PC-3 (cell line): Measurements from ENCODE around the gene NT5C1B. TPM values are rescaled to one million over a fixed set of nuclear protein-coding genes. Genes with fewer than 3 reads are reported as not detected.

Source experiments
- ATAC-seq: fragments of 200-7000 bp; cut with Tn5 transposase; 2 replicates; pipeline ENCODE4 v1.9.1; 2020; ENCODE audit warnings: mild to moderate bottlenecking, moderate library complexity
- BruUV-seq: library from RNA; stranded (reverse); fragments of 400-500 nt; replicated peaks from 2 replicates; lab custom pipeline; 2021; lab: Mats Ljungman, UMichigan
- CTCF ChIA-PET: fragments of 300-600 bp; sonication (Branson Sonifier 250); formaldehyde crosslinking; loops from one replicate; lab custom pipeline; 2022; ENCODE audit warnings: antibody characterized with exemption; lab: Charles Lee
- POLR2A ChIA-PET: fragments of 300-600 bp; sonication (Branson Sonifier 250); formaldehyde crosslinking; loops from one replicate; lab custom pipeline; 2022; ENCODE audit warnings: antibody characterized with exemption; ENCODE audit not compliant: unreplicated experiment; lab: Charles Lee
- DNase-seq: peaks from one replicate; pipeline ENCODE4 v3.0.0-alpha.2; 2015
- H2AFZ ChIP-seq: fragments of 300-600 bp; sonication (generic); 2 replicates; pipeline ENCODE4 v1.6.0; 2016; ENCODE audit warnings: antibody characterized with exemption, low read length
- H3F3A ChIP-seq: fragments of 300-600 bp; sonication (generic); one replicate; pipeline ENCODE4 v1.6.0; 2017; ENCODE audit warnings: antibody characterized with exemption, low read length, control low read depth, mild to moderate bottlenecking; ENCODE audit not compliant: unreplicated experiment
- H3K27ac ChIP-seq: fragments of 300-600 bp; sonication (generic); 2 replicates; pipeline ENCODE4 v1.5.1; 2016; ENCODE audit warnings: mild to moderate bottlenecking, low read length
- H3K27me3 ChIP-seq: fragments of 300-600 bp; sonication (generic); 2 replicates; pipeline ENCODE4 v1.6.1; 2016; ENCODE audit warnings: low read length, mixed read lengths
- H3K36me3 ChIP-seq: fragments of 300-600 bp; sonication (generic); 2 replicates; pipeline ENCODE4 v1.6.1; 2016; ENCODE audit warnings: low read depth, mixed run types, low read length, mixed read lengths
- H3K4me1 ChIP-seq: fragments of 300-600 bp; sonication (generic); 2 replicates; pipeline ENCODE4 v1.5.1; 2016; ENCODE audit warnings: low read length; ENCODE audit not compliant: insufficient read depth
- H3K4me2 ChIP-seq: fragments of 300-600 bp; sonication (generic); 2 replicates; pipeline ENCODE4 v1.6.0; 2016; ENCODE audit warnings: low read length
- H3K4me3 ChIP-seq: fragments of 300-600 bp; sonication (generic); 2 replicates; pipeline ENCODE4 v1.5.1; 2016; ENCODE audit warnings: mild to moderate bottlenecking, low read length, mixed read lengths
- H3K79me2 ChIP-seq: fragments of 300-600 bp; sonication (generic); 2 replicates; pipeline ENCODE4 v1.6.1; 2017; ENCODE audit warnings: low read length, mixed read lengths
- H3K9ac ChIP-seq: fragments of 300-600 bp; sonication (generic); 2 replicates; pipeline ENCODE4 v1.6.0; 2016; ENCODE audit warnings: mild to moderate bottlenecking, low read length
- H3K9me2 ChIP-seq: fragments of 300-600 bp; sonication (generic); replicated peaks from 2 replicates; pipeline ENCODE4 v1.6.1; 2016; ENCODE audit warnings: mixed run types, low read length, mixed read lengths
- H3K9me3 ChIP-seq: fragments of 300-600 bp; sonication (generic); 2 replicates; pipeline ENCODE4 v1.6.1; 2016; ENCODE audit warnings: low read length, mixed read lengths
- H4K20me1 ChIP-seq: fragments of 300-600 bp; sonication (generic); 2 replicates; pipeline ENCODE4 v1.6.1; 2016; ENCODE audit warnings: low read length, mixed read lengths
- EZH2 ChIP-seq: fragments of 300-600 bp; sonication (generic); IDR thresholded peaks from one replicate; pipeline ENCODE4 v1.6.1; 2017; ENCODE audit warnings: antibody characterized with exemption, mild to moderate bottlenecking, low read length; ENCODE audit not compliant: unreplicated experiment
- EZH2phosphoT487 ChIP-seq: fragments of 300-600 bp; sonication (generic); IDR thresholded peaks from 2 replicates; pipeline ENCODE4 v1.6.1; 2018; ENCODE audit warnings: mild to moderate bottlenecking, antibody characterized with exemption, low read length, borderline replicate concordance
- intact Hi-C: fragments of 100-400 bp; cut with micrococcal nuclease; formaldehyde crosslinking; loops from 2 replicates; pipeline ENCODE4 v1.9.0; 2023
- total RNA-seq: library from RNA; depleted of rRNA; stranded (reverse); fragments of >200 nt; gene quantifications from 2 replicates; pipeline ENCODE4 v1.2.3, GENCODE V29; 2014
- TF ChIP-seq, protein P1 (sequence below): fragments of 300-600 bp; sonication (generic); conservative IDR thresholded peaks from 2 replicates; pipeline ENCODE4 v1.5.1; 2017; ENCODE audit warnings: antibody characterized with exemption, low read depth, mild to moderate bottlenecking, low read length

Gene NT5C1B
- total RNA-seq, 1 experiment from 2014 or later, result not detected

DNA sequence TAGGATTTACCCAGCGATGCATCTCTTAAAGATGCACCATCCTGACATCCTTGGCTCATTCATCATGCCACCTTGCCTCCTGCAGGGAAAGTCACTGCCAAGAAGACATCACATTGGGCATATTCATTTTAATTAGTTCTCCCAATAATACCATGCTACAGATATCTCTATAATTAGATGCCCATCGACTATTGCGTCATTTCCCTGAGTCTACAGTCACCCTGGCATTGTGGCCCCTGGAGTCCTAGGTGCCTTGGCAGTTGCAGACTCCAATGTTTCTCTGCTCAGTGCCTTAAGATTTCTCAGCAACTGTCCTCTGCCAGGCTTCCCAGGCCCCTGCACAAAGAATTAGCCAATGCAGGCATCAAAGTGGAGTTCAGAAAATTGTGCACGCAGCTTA lies 61.5 kb downstream of the NT5C1B start:
- CTCF ChIA-PET, result no interaction called here
- POLR2A ChIA-PET, result no interaction called here
- BruUV-seq, result no TSS peak

DNA sequence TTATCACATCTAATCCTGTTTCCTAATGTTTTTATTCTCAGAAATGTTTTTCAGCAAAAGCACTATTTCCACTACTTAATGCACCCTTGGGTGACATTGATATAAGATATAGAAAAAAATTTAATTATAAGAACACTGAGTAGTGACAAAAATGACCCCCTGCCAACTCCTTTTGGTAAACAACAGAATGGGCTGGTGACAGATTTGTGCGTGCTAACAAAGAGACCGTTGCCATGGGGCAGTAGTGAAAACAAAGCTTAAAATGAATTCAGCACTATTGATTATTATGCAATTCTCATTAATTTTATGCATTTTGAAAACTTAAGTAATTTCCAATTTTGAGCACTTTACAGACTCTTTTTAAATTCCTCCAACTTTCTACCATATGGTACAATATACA lies 62.0 kb downstream of the NT5C1B start:
- intact Hi-C loops, result no loop called here

More for the DNA sequence above, 61.5 kb downstream of the NT5C1B start:
- Histone ChIP-seq H3F3A (no peaks in the 10 kb centered on the region), H3K79me2 (no peaks in the 10 kb centered on the region), H3K4me2 (no peak overlapping the region), H3K9me2 (no peaks in the 10 kb centered on the region), H2AFZ (no peak overlapping the region), H3K27me3 (no peaks in the 10 kb centered on the region), H3K9me3 (no peaks in the 10 kb centered on the region), H3K4me3 (no peak overlapping the region), H4K20me1 (no peaks in the 10 kb centered on the region), H3K27ac (no peak overlapping the region), H3K9ac (no peak overlapping the region), H3K36me3 (no peaks in the 10 kb centered on the region), H3K4me1 (peaks cover 3% of the 10 kb centered on the region; the same call in 1 of the 2 replicates)
- intact Hi-C loops, result no loop called here
- TF ChIP-seq EZH2phosphoT487 (no peak), EZH2 (no peak)
- TF ChIP-seq, protein P1, sequence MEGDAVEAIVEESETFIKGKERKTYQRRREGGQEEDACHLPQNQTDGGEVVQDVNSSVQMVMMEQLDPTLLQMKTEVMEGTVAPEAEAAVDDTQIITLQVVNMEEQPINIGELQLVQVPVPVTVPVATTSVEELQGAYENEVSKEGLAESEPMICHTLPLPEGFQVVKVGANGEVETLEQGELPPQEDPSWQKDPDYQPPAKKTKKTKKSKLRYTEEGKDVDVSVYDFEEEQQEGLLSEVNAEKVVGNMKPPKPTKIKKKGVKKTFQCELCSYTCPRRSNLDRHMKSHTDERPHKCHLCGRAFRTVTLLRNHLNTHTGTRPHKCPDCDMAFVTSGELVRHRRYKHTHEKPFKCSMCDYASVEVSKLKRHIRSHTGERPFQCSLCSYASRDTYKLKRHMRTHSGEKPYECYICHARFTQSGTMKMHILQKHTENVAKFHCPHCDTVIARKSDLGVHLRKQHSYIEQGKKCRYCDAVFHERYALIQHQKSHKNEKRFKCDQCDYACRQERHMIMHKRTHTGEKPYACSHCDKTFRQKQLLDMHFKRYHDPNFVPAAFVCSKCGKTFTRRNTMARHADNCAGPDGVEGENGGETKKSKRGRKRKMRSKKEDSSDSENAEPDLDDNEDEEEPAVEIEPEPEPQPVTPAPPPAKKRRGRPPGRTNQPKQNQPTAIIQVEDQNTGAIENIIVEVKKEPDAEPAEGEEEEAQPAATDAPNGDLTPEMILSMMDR, result no peak
- ATAC-seq (no peak), DNase-seq (no peak)

DNA sequence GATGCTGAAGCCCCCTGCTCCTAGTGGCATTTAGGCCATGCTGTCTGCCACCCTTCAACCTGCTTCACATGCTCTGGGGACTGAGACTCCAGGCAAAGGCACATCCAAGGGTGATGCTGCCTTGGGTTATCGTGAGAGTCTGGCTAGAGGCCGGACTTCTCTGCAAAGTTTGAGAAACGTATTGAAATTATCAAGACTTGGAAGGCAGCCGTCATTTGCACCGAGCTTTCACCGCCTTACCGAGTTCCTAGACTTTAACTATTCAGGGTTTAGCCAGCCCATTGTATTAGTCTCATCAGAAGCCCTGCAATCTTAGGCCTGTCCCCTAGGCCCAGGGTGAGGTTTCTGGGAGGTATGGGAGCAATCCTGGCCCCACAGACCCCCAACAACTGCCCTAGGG lies 62.9 kb downstream of the NT5C1B start:
- Histone ChIP-seq H4K20me1 (no peaks in the 10 kb centered on the region), H3K79me2 (no peaks in the 10 kb centered on the region), H3K9me2 (no peaks in the 10 kb centered on the region), H3K9ac (no peak overlapping the region), H3F3A (no peaks in the 10 kb centered on the region), H3K27ac (no peak overlapping the region), H3K27me3 (no peaks in the 10 kb centered on the region), H3K4me2 (no peak overlapping the region), H3K36me3 (no peaks in the 10 kb centered on the region), H3K9me3 (no peaks in the 10 kb centered on the region), H2AFZ (no peak overlapping the region), H3K4me1 (peaks cover 8% of the 10 kb centered on the region; the same call in 1 of the 2 replicates), H3K4me3 (no peak overlapping the region)
- ATAC-seq (no peak), DNase-seq (no peak)
- TF ChIP-seq, protein P1, result no peak
- intact Hi-C loops, result no loop called here
- ChIA-PET POLR2A (no interaction called here), CTCF (no interaction called here)
- no TSS peak for BruUV-seq

More for the DNA sequence above, 62.0 kb downstream of the NT5C1B start:
- TF ChIP-seq, protein P1, result no peak
- TF ChIP-seq EZH2phosphoT487 (no peak), EZH2 (no peak)
- no peaks in the 10 kb centered on the region for H3K9me3 ChIP-seq
- H2AFZ ChIP-seq, result no peak overlapping the region
- no peaks in the 10 kb centered on the region for H3F3A ChIP-seq
- no peaks in the 10 kb centered on the region for H3K79me2 ChIP-seq
- no peaks in the 10 kb centered on the region for H3K27me3 ChIP-seq
- H3K36me3 ChIP-seq, result no peaks in the 10 kb centered on the region
- H4K20me1 ChIP-seq, result no peaks in the 10 kb centered on the region
- ChIA-PET POLR2A (no interaction called here), CTCF (no interaction called here)
- ATAC-seq (no peak), DNase-seq (no peak)
- peaks cover 8% of the 10 kb centered on the region; the same call in 1 of the 2 replicates for H3K4me1 ChIP-seq
- BruUV-seq, result no TSS peak
- H3K27ac ChIP-seq, result no peak overlapping the region
- H3K4me3 ChIP-seq, result no peak overlapping the region
- H3K4me2 ChIP-seq, result no peak overlapping the region
- H3K9me2 ChIP-seq, result no peaks in the 10 kb centered on the region
- no peak overlapping the region for H3K9ac ChIP-seq
